Measurements from ENCODE around the gene DOP1A.

The DOP1A gene

GRCh38 chr6:83044091-83044768 lies 23.2 kb upstream of the DOP1A start:
- no peak overlapping the region for H3K4me3 ChIP-seq (ENCODE audit: low read length)
- no peak for TF ChIP-seq CTCF (conservative IDR thresholded peaks at IDR 0.05; ENCODE audit: low read depth, low read length)
- no peak for DNase-seq (ENCODE audit: low read depth)

- no peak overlapping the region for H3K4me3 ChIP-seq (ENCODE audit: low read length)
- TF ChIP-seq CTCF (conservative IDR thresholded peaks at IDR 0.05; ENCODE audit: low read depth, low read length): no peak
- DNase-seq (ENCODE audit: low read depth): no peak
Observed at GRCh38 chr6:83047065-83047754, 20.3 kb upstream of the DOP1A start.

GRCh38 chr6:83051377-83052172 lies 15.9 kb upstream of the DOP1A start:
- TF ChIP-seq CTCF (conservative IDR thresholded peaks at IDR 0.05; ENCODE audit: low read depth, low read length): no peak
- no peak for DNase-seq (ENCODE audit: low read depth)
- no peak overlapping the region for H3K4me3 ChIP-seq (ENCODE audit: low read length)

GRCh38 chr6:83053678-83054077 lies 13.8 kb upstream of the DOP1A start:
- no peak for DNase-seq (ENCODE audit: low read depth)
- TF ChIP-seq CTCF (conservative IDR thresholded peaks at IDR 0.05; ENCODE audit: low read depth, low read length): no peak
- H3K4me3 ChIP-seq (ENCODE audit: low read length): no peak overlapping the region

- DNase-seq (ENCODE audit: low read depth): no peak
- no peak overlapping the region for H3K4me3 ChIP-seq (ENCODE audit: low read length)
- TF ChIP-seq CTCF (conservative IDR thresholded peaks at IDR 0.05; ENCODE audit: low read depth, low read length): peak; percentile 80
Observed at GRCh38 chr6:83055366-83055964, 12.0 kb upstream of the DOP1A start.

- TF ChIP-seq CTCF (conservative IDR thresholded peaks at IDR 0.05; ENCODE audit: low read depth, low read length): peak; percentile 93
- no peak overlapping the region for H3K4me3 ChIP-seq (ENCODE audit: low read length)
- no peak for DNase-seq (ENCODE audit: low read depth)
Observed at GRCh38 chr6:83057705-83058321, 9.7 kb upstream of the DOP1A start.
